Kidney (tissue), 14 donors: ENCODE data around the gene EFCAB14. TPM values are rescaled to one million over a fixed set of nuclear protein-coding genes. Genes with fewer than 3 reads are reported as not detected.

ENCODE experiments used
- DNase-seq, 5 donors: peaks; one replicate each; pipeline ENCODE4 v3.0.0-alpha.2; 2013 to 2020
- FAIRE-seq: peaks from 2 replicates; lab custom pipeline; 2012; peaks lifted over from hg19 to GRCh38; lab: Jason Lieb, UNC
- H3K27ac ChIP-seq, 2 donors: one replicate each; pipeline ENCODE4 v1.7.0; 2013; ENCODE audit warnings: low read depth in 2 of 2, low read length in 2 of 2, inconsistent platforms in 1 of 2
- H3K27me3 ChIP-seq: one replicate; pipeline ENCODE4 v1.7.1; 2013; ENCODE audit warnings: low read length, inconsistent platforms; ENCODE audit not compliant: control insufficient read depth, insufficient read depth
- H3K36me3 ChIP-seq, 3 donors: one replicate each; pipeline versions ENCODE4 v1.7.0 to v1.7.1; 2013; ENCODE audit warnings: low read length in 3 of 3, control low read depth in 1 of 3, inconsistent platforms in 1 of 3; ENCODE audit not compliant: insufficient read depth in 3 of 3, control insufficient read depth in 2 of 3
- H3K4me1 ChIP-seq, 3 donors: one replicate each; pipeline versions ENCODE4 v1.7.0 to v1.7.1; 2013; ENCODE audit warnings: low read length in 3 of 3, inconsistent platforms in 1 of 3, low read depth in 1 of 3; ENCODE audit not compliant: control insufficient read depth in 2 of 3, insufficient read depth in 2 of 3
- H3K4me3 ChIP-seq, 3 donors: one replicate each; pipeline versions ENCODE4 v1.7.0 to v1.8.1; 2013; ENCODE audit warnings: low read length in 3 of 3, control low read depth in 1 of 3, inconsistent platforms in 1 of 3
- H3K9ac ChIP-seq, 3 donors: one replicate each; pipeline versions ENCODE4 v1.7.0 to v1.7.1; 2013; ENCODE audit warnings: low read length in 3 of 3, control low read depth in 1 of 3, inconsistent platforms in 1 of 3
- H3K9me3 ChIP-seq, 3 donors: one replicate each; pipeline versions ENCODE4 v1.7.0 to v1.7.1; 2013; ENCODE audit warnings: low read length in 3 of 3, control low read depth in 1 of 3, inconsistent platforms in 1 of 3; ENCODE audit not compliant: control insufficient read depth in 2 of 3, insufficient read depth in 1 of 3
- CTCF ChIP-seq: IDR thresholded peaks from 3 replicates; pipeline ENCODE4 v1.5.1; 2012; ENCODE audit warnings: mild to moderate bottlenecking, moderate library complexity, borderline replicate concordance; ENCODE audit not compliant: insufficient read depth; ENCODE audit errors: extremely low read depth
- intact Hi-C: fragments of 100-400 bp; cut with DNase I; formaldehyde crosslinking; loops from one replicate; pipeline ENCODE4 v1.11.1; 2022
- polyA plus RNA-seq: library from polyadenylated mRNA; stranded (reverse); fragments of 350-450 nt; fragmentation: Illumina TruSeq; extraction: RNeasy Lipid Tissue Mini Kit (QIAGEN cat#74804); gene quantifications from one replicate; pipeline ENCODE4 v1.2.3, GENCODE V29; 2014; ENCODE audit warnings: low read depth, low replicate concordance; ENCODE audit not compliant: insufficient read depth
- total RNA-seq: library from RNA; stranded (reverse); fragmentation: NEBNext Ultra II Directional; extraction: Animal tissue kit (Norgen Biotek cat#: 25700); gene quantifications from one replicate; pipeline ENCODE4 v1.2.1, GENCODE V29; 2021
- donor health status: control.
- donor health status: control.
- donor health status: control.
- donor health status: control.
- donor health status: control.
- donor health status: DM: yes; HTN: yes; CAD: no.
- donor health status: Normal renal cell carcinoma (clear cell type).

EFCAB14 gene
- total and polyA plus RNA-seq, 2 donors from 2014 or later = 48.1 to 129 TPM

- Histone ChIP-seq H3K9me3 (no peaks in the 10 kb centered on the region), H3K36me3 (peaks cover 12 to 59% (median 36%) of the 10 kb centered on the region in 3 donors), H3K27ac (no peak overlapping the region), H3K4me1 (no peaks in the 10 kb centered on the region), H3K27me3 (no peaks in the 10 kb centered on the region), H3K4me3 (no peak overlapping the region), H3K9ac (no peak overlapping the region)
- FAIRE-seq = no peak
- no peak for DNase-seq
- no peak for TF ChIP-seq CTCF
- intact Hi-C loops = no loop called here
Measured at GRCh38 chr1:46679789-46680573, 38.9 kb downstream of the EFCAB14 start.

- Histone ChIP-seq H3K9ac (no peak overlapping the region), H3K27ac (no peak overlapping the region), H3K9me3 (no peaks in the 10 kb centered on the region), H3K27me3 (no peaks in the 10 kb centered on the region), H3K36me3 (peaks cover 3 to 33% (median 23%) of the 10 kb centered on the region in 3 donors), H3K4me1 (no peaks in the 10 kb centered on the region), H3K4me3 (no peak overlapping the region)
- intact Hi-C loops = no loop called here
- FAIRE-seq (no peak), DNase-seq (no peak)
- TF ChIP-seq CTCF = no peak
Measured at GRCh38 chr1:46677339-46677738, 41.6 kb downstream of the EFCAB14 start.

- Histone ChIP-seq H3K4me1 (no peaks in the 10 kb centered on the region), H3K4me3 (no peak overlapping the region), H3K27ac (no peak overlapping the region), H3K9ac (no peak overlapping the region), H3K27me3 (no peaks in the 10 kb centered on the region), H3K36me3 (peaks cover 3 to 25% (median 19%) of the 10 kb centered on the region in 3 donors), H3K9me3 (no peaks in the 10 kb centered on the region)
- TF ChIP-seq CTCF = no peak
- DNase-seq = no peak
- intact Hi-C loops = no loop called here
- no peak for FAIRE-seq
Measured at GRCh38 chr1:46676531-46676930, 42.4 kb downstream of the EFCAB14 start.
